OCI-LY3 (cell line): ENCODE results near the gene RPS19BP1.

Experiments
- H2AFZ ChIP-seq: fragments of 200-600, 300-600 bp; shearing (Covaris generic); 2 replicates; pipeline ENCODE4 v1.6.0; 2014; ENCODE audit warnings: antibody characterized with exemption, low read depth, low read length
- H3K27ac ChIP-seq: fragments of 200-600, 300-600 bp; sonication (generic); 2 replicates; pipeline ENCODE4 v1.5.1; 2014; ENCODE audit warnings: mild to moderate bottlenecking, low read length, moderate library complexity, mixed read lengths
- H3K27me3 ChIP-seq: fragments of 200-600, 300-600 bp; sonication (generic); 2 replicates; pipeline ENCODE4 v1.6.1; 2014; ENCODE audit warnings: low read depth, low read length, mixed read lengths
- H3K36me3 ChIP-seq: fragments of 200-600, 300-600 bp; sonication (generic); replicated peaks from 2 replicates; pipeline ENCODE3; 2014; ENCODE audit warnings: low read depth, low read length, mixed read lengths
- H3K4me1 ChIP-seq: fragments of 300-600, 200-600 bp; sonication (generic); 2 replicates; pipeline ENCODE4 v1.6.1; 2014; ENCODE audit warnings: low read length, mixed read lengths
- H3K4me2 ChIP-seq: fragments of 200-600, 300-600 bp; sonication (generic); 2 replicates; pipeline ENCODE4 v1.6.1; 2014; ENCODE audit warnings: low read length, mixed read lengths
- H3K4me3 ChIP-seq: fragments of 300-600, 200-600 bp; sonication (generic); 2 replicates; pipeline ENCODE4 v1.5.1; 2014; ENCODE audit warnings: antibody characterized with exemption, mild to moderate bottlenecking, low read length, moderate library complexity
- H3K79me2 ChIP-seq: fragments of 300-600, 200-600 bp; shearing (Covaris generic); 2 replicates; pipeline ENCODE4 v1.6.1; 2014; ENCODE audit warnings: mild to moderate bottlenecking, low read length, mixed read lengths
- H3K9ac ChIP-seq: fragments of 300-600, 200-600 bp; shearing (Covaris generic); 2 replicates; pipeline ENCODE4 v1.6.0; 2014; ENCODE audit warnings: mild to moderate bottlenecking, low read length, moderate library complexity
- H3K9me3 ChIP-seq: fragments of 200-600, 300-600 bp; shearing (Covaris generic); 2 replicates; pipeline ENCODE4 v1.6.1; 2014; ENCODE audit warnings: low read length, mixed read lengths; ENCODE audit not compliant: insufficient read depth
- H4K20me1 ChIP-seq: fragments of 200-600, 300-600 bp; sonication (generic); 2 replicates; pipeline ENCODE4 v1.6.1; 2016; ENCODE audit warnings: low read length, mixed read lengths; ENCODE audit not compliant: insufficient read depth
- CTCF ChIP-seq: fragments of 200-600, 300-600 bp; sonication (generic); IDR thresholded peaks from 2 replicates; pipeline ENCODE4 v1.5.1; 2014; ENCODE audit warnings: antibody characterized with exemption, low read length, low read depth
- EZH2phosphoT487 ChIP-seq: fragments of 200-600 bp; shearing (Covaris generic); IDR thresholded peaks from 2 replicates; pipeline ENCODE4 v1.6.1; 2018; ENCODE audit warnings: antibody characterized with exemption, mixed run types, low read depth

RPS19BP1 gene

GRCh38 chr22:39513791-39514190, 18.8 kb downstream of the RPS19BP1 start:
- Histone ChIP-seq H3K36me3 (peaks cover 63% of the 10 kb centered on the region), H3K27ac (no peak overlapping the region), H3K9me3 (no peaks in the 10 kb centered on the region), H3K27me3 (no peaks in the 10 kb centered on the region), H3K4me1 (peaks cover 41% of the 10 kb centered on the region), H3K4me3 (no peak overlapping the region), H3K79me2 (peaks cover 76% of the 10 kb centered on the region), H3K4me2 (no peak overlapping the region), H4K20me1 (peaks cover 19% of the 10 kb centered on the region), H3K9ac (no peak overlapping the region), H2AFZ (no peak overlapping the region)
- TF ChIP-seq CTCF (no peak), EZH2phosphoT487 (no peak)

DNA sequence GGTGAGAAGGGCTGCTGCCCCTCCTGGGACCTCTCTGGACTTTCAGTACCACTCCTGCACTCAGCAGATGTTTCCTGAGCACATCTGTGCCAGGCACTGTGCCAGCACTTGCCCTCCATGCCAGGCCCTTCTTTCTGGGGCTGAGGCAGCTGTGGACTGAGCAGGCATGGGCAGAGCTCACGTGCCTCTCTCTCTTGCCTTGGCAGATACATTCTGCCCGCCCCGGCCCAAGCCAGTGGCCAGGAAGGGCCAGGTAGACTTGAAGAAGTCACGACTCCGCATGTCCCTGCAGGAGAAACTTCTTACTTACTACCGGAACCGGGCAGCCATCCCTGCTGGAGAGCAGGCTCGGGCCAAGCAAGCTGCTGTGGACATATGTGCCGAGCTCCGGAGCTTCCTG, 20.5 kb downstream of the RPS19BP1 start:
- TF ChIP-seq EZH2phosphoT487 (no peak), CTCF (no peak)
- H3K9me3 ChIP-seq = no peaks in the 10 kb centered on the region
- H3K27ac ChIP-seq = no peak overlapping the region
- no peak overlapping the region for H2AFZ ChIP-seq
- peaks cover 68% of the 10 kb centered on the region for H3K36me3 ChIP-seq
- no peak overlapping the region for H3K4me2 ChIP-seq
- peaks cover 43% of the 10 kb centered on the region for H3K4me1 ChIP-seq
- H3K4me3 ChIP-seq = no peak overlapping the region
- H3K27me3 ChIP-seq = no peaks in the 10 kb centered on the region
- no peak overlapping the region for H3K9ac ChIP-seq
- peaks cover 19% of the 10 kb centered on the region for H4K20me1 ChIP-seq
- peaks cover 75% of the 10 kb centered on the region for H3K79me2 ChIP-seq

- no peaks in the 10 kb centered on the region for H3K9me3 ChIP-seq
- peaks cover 41% of the 10 kb centered on the region for H3K4me1 ChIP-seq
- H2AFZ ChIP-seq = no peak overlapping the region
- TF ChIP-seq EZH2phosphoT487 (no peak), CTCF (no peak)
- H3K4me2 ChIP-seq = no peak overlapping the region
- no peak overlapping the region for H3K4me3 ChIP-seq
- no peak overlapping the region for H3K9ac ChIP-seq
- H4K20me1 ChIP-seq = peaks cover 19% of the 10 kb centered on the region
- peaks cover 72% of the 10 kb centered on the region for H3K36me3 ChIP-seq
- H3K27ac ChIP-seq = no peak overlapping the region
- H3K79me2 ChIP-seq = peaks cover 78% of the 10 kb centered on the region
- no peaks in the 10 kb centered on the region for H3K27me3 ChIP-seq
Observed at GRCh38 chr22:39511226-39511625, 21.3 kb downstream of the RPS19BP1 start.

DNA sequence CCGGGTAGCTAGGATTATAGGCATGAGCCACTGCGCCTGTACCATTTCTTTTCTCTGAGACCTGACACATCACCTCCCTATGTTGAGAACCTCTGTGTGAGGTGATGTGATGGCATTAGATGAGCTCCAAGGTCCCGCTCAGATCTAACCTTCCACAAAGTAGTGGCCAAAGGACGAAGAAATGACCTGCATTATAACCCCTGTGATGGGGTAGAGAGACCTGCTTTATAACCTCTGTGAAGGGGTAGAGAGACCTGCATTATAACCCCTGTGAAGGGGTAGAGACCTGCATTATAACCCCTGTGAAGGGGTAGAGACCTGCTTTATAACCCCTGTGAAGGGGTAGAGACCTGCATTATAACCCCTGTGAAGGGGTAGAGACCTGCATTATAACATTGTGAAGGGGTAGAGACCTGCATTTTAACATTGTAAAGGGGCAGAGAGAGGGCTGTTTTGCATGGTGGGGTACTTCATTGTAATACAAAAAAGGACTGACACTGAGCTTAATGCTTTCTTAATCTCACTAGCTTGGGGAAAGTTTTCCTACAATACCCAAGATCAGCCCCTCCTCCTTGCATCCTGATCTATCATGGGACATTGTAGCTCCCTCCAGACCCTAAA, 21.9 kb downstream of the RPS19BP1 start:
- no peak overlapping the region for H3K9ac ChIP-seq
- H3K4me3 ChIP-seq = no peak overlapping the region
- peaks cover 74% of the 10 kb centered on the region for H3K36me3 ChIP-seq
- H3K9me3 ChIP-seq = no peaks in the 10 kb centered on the region
- peaks cover 19% of the 10 kb centered on the region for H4K20me1 ChIP-seq
- H3K27me3 ChIP-seq = no peaks in the 10 kb centered on the region
- H2AFZ ChIP-seq = no peak overlapping the region
- TF ChIP-seq CTCF (no peak), EZH2phosphoT487 (no peak)
- peaks cover 35% of the 10 kb centered on the region for H3K4me1 ChIP-seq
- peaks cover 78% of the 10 kb centered on the region for H3K79me2 ChIP-seq
- no peak overlapping the region for H3K27ac ChIP-seq
- H3K4me2 ChIP-seq = no peak overlapping the region
